HL-60 (cell line): ENCODE results near the gene DDIAS.

Experiments used
- DNase-seq, 2 experiments: peaks; one replicate each; pipeline ENCODE4 v3.0.0-alpha.2; 2010 to 2020; ENCODE audit warnings: low read depth in 1 of 2, low spot score in 1 of 2
- H3K27ac ChIP-seq: fragments of 250-450 bp; sonication (Bioruptor Pico); replicated peaks from 2 replicates; pipeline ENCODE4 v1.5.1; 2020; ENCODE audit warnings: mild to moderate bottlenecking, moderate library complexity
- H3K27me3 ChIP-seq: fragments of 250-450 bp; sonication (Bioruptor Pico); 2 replicates; pipeline ENCODE4 v1.5.1; 2021; ENCODE audit warnings: mild to moderate bottlenecking, moderate library complexity; ENCODE audit not compliant: insufficient read depth, poor library complexity, severe bottlenecking
- H3K4me3 ChIP-seq: replicated peaks from 2 replicates; pipeline ENCODE4 v1.5.1; 2011; ENCODE audit warnings: mild to moderate bottlenecking, control low read depth, low read length; ENCODE audit not compliant: insufficient read depth
- CTCF ChIP-seq: IDR thresholded peaks from one replicate; pipeline ENCODE4 v1.5.1; 2011; ENCODE audit warnings: low read length, control low read depth, inconsistent platforms; ENCODE audit not compliant: insufficient read depth
- GABPA ChIP-seq: IDR thresholded peaks from 2 replicates; pipeline ENCODE4 v1.6.1; 2012; ENCODE audit warnings: low read depth
- POLR2AphosphoS5 ChIP-seq: IDR thresholded peaks from 2 replicates; pipeline ENCODE4 v1.6.1; 2012; ENCODE audit warnings: low read depth
- REST ChIP-seq: IDR thresholded peaks from 2 replicates; pipeline ENCODE4 v1.6.1; 2012; ENCODE audit warnings: low read depth; ENCODE audit not compliant: insufficient replicate concordance
- SPI1 ChIP-seq: IDR thresholded peaks from 2 replicates; pipeline ENCODE4 v1.6.1; 2012; ENCODE audit warnings: low read depth, mild to moderate bottlenecking, borderline replicate concordance

The DDIAS gene

GRCh38 chr11:82974851-82975250 is 73.3 kb downstream of the DDIAS start:
- Histone ChIP-seq H3K27me3 (no peaks in the 10 kb centered on the region), H3K4me3 (no peak overlapping the region), H3K27ac (no peak overlapping the region)
- DNase-seq, result no peak
- TF ChIP-seq GABPA, result no peak
- no peak for TF ChIP-seq POLR2AphosphoS5
- TF ChIP-seq REST, result no peak
- no peak for TF ChIP-seq CTCF
- TF ChIP-seq SPI1, result no peak

GRCh38 chr11:82975882-82976281 is 74.3 kb downstream of the DDIAS start:
- H3K4me3 ChIP-seq, result no peak overlapping the region
- H3K27ac ChIP-seq, result no peak overlapping the region
- TF ChIP-seq SPI1, result no peak
- no peak for TF ChIP-seq CTCF
- no peak for TF ChIP-seq POLR2AphosphoS5
- TF ChIP-seq GABPA, result no peak
- no peak for TF ChIP-seq REST
- H3K27me3 ChIP-seq, result no peaks in the 10 kb centered on the region
- DNase-seq, result no peak

GRCh38 chr11:82976786-82977185 is 75.2 kb downstream of the DDIAS start:
- TF ChIP-seq GABPA (no peak), CTCF (no peak), POLR2AphosphoS5 (no peak), SPI1 (no peak), REST (no peak)
- no peak overlapping the region for H3K27ac ChIP-seq
- DNase-seq, result no peak
- H3K4me3 ChIP-seq, result no peak overlapping the region
- H3K27me3 ChIP-seq, result no peaks in the 10 kb centered on the region
